Measurements from ENCODE around the gene ZEB2. TPM values are rescaled to one million over a fixed set of nuclear protein-coding genes. Genes with fewer than 3 reads are reported as not detected.

The ZEB2 gene
- total and polyA plus RNA-seq, 5 donors from 2014 or later: 0.23 to 18.1 (median 0.41) TPM; not detected in 1

- Mint-ChIP-seq H3K4me1 (peaks cover 0 to 6% (median 0%) of the 10 kb centered on the region in 4 donors), H3K9me3 (no peaks in the 10 kb centered on the region), H3K27ac (no peak overlapping the region), H3K4me3 (no peak overlapping the region), H3K27me3 (peaks cover 2% of the 10 kb centered on the region), H3K36me3 (no peaks in the 10 kb centered on the region)
- no peak overlapping the region for H3K4me3 ChIP-seq (ENCODE audit: low read depth, low read length)
- ATAC-seq (ENCODE audit: low read depth in 2 of 2) (no peak), DNase-seq (no peak)
- H3K4me1 ChIP-seq (ENCODE audit: control insufficient read depth, insufficient read depth, low read length, poor library complexity, severe bottlenecking): peaks cover 4% of the 10 kb centered on the region
- no peak overlapping the region for H3K27ac ChIP-seq (ENCODE audit: insufficient read depth, low read length, poor library complexity, severe bottlenecking)
- no peaks in the 10 kb centered on the region for H3K9me3 ChIP-seq (ENCODE audit: control insufficient read depth in 2 of 2, low read length in 2 of 2)
- H3K36me3 ChIP-seq (ENCODE audit: control insufficient read depth, insufficient read depth, low read length): no peaks in the 10 kb centered on the region
- H3K27me3 ChIP-seq (ENCODE audit: control insufficient read depth, insufficient read depth, low read length): no peaks in the 10 kb centered on the region
Observed at GRCh38 chr2:144475569-144476275, 44.2 kb downstream of the ZEB2 start.

- no peaks in the 10 kb centered on the region for H3K27me3 Mint-ChIP-seq
- ATAC-seq (ENCODE audit: low read depth in 2 of 2) (no peak), DNase-seq (no peak)
- Histone ChIP-seq H3K4me1 (ENCODE audit: control insufficient read depth, insufficient read depth, low read length, poor library complexity, severe bottlenecking) (peaks cover 4% of the 10 kb centered on the region), H3K36me3 (ENCODE audit: control insufficient read depth, insufficient read depth, low read length) (no peaks in the 10 kb centered on the region), H3K27me3 (ENCODE audit: control insufficient read depth, insufficient read depth, low read length) (no peaks in the 10 kb centered on the region), H3K4me3 (ENCODE audit: low read depth, low read length) (no peak overlapping the region), H3K27ac (ENCODE audit: insufficient read depth, low read length, poor library complexity, severe bottlenecking) (no peak overlapping the region), H3K9me3 (ENCODE audit: control insufficient read depth in 2 of 2, low read length in 2 of 2) (no peaks in the 10 kb centered on the region)
- no peaks in the 10 kb centered on the region for H3K36me3 Mint-ChIP-seq
- H3K4me1 Mint-ChIP-seq: peaks cover 0 to 6% (median 0%) of the 10 kb centered on the region in 4 donors
- H3K9me3 Mint-ChIP-seq: no peaks in the 10 kb centered on the region
- no peak overlapping the region for H3K4me3 Mint-ChIP-seq
- no peak overlapping the region for H3K27ac Mint-ChIP-seq
Observed at GRCh38 chr2:144475044-144475443, 44.9 kb downstream of the ZEB2 start.

GRCh38 chr2:144474017-144474416 is 45.9 kb downstream of the ZEB2 start:
- DNase-seq (no peak), ATAC-seq (ENCODE audit: low read depth in 2 of 2) (no peak)
- Mint-ChIP-seq H3K27ac (no peak overlapping the region), H3K9me3 (no peaks in the 10 kb centered on the region), H3K36me3 (no peaks in the 10 kb centered on the region), H3K4me3 (no peak overlapping the region), H3K27me3 (no peaks in the 10 kb centered on the region), H3K4me1 (peaks cover 0 to 6% (median 0%) of the 10 kb centered on the region in 4 donors)
- no peaks in the 10 kb centered on the region for H3K36me3 ChIP-seq (ENCODE audit: control insufficient read depth, insufficient read depth, low read length)
- H3K4me3 ChIP-seq (ENCODE audit: low read depth, low read length): no peak overlapping the region
- H3K4me1 ChIP-seq (ENCODE audit: control insufficient read depth, insufficient read depth, low read length, poor library complexity, severe bottlenecking): peaks cover 4% of the 10 kb centered on the region
- no peaks in the 10 kb centered on the region for H3K27me3 ChIP-seq (ENCODE audit: control insufficient read depth, insufficient read depth, low read length)
- no peak overlapping the region for H3K27ac ChIP-seq (ENCODE audit: insufficient read depth, low read length, poor library complexity, severe bottlenecking)
- no peaks in the 10 kb centered on the region for H3K9me3 ChIP-seq (ENCODE audit: control insufficient read depth in 2 of 2, low read length in 2 of 2)

- no peaks in the 10 kb centered on the region for H3K9me3 Mint-ChIP-seq
- H3K36me3 Mint-ChIP-seq: no peaks in the 10 kb centered on the region
- Histone ChIP-seq H3K27me3 (ENCODE audit: control insufficient read depth, insufficient read depth, low read length) (no peaks in the 10 kb centered on the region), H3K27ac (ENCODE audit: insufficient read depth, low read length, poor library complexity, severe bottlenecking) (no peak overlapping the region), H3K9me3 (ENCODE audit: control insufficient read depth in 2 of 2, low read length in 2 of 2) (no peaks in the 10 kb centered on the region), H3K4me1 (ENCODE audit: control insufficient read depth, insufficient read depth, low read length, poor library complexity, severe bottlenecking) (peaks cover 4% of the 10 kb centered on the region), H3K36me3 (ENCODE audit: control insufficient read depth, insufficient read depth, low read length) (no peaks in the 10 kb centered on the region), H3K4me3 (ENCODE audit: low read depth, low read length) (no peak overlapping the region)
- no peak overlapping the region for H3K4me3 Mint-ChIP-seq
- DNase-seq (no peak), ATAC-seq (ENCODE audit: low read depth in 2 of 2) (no peak)
- no peak overlapping the region for H3K27ac Mint-ChIP-seq
- H3K27me3 Mint-ChIP-seq: peaks cover 7% of the 10 kb centered on the region
- H3K4me1 Mint-ChIP-seq: peaks cover 0 to 6% (median 0%) of the 10 kb centered on the region in 4 donors
Observed at GRCh38 chr2:144472911-144473310, 47.0 kb downstream of the ZEB2 start.

GRCh38 chr2:144472046-144472412 is 47.9 kb downstream of the ZEB2 start:
- DNase-seq (no peak), ATAC-seq (ENCODE audit: low read depth in 2 of 2) (no peak)
- Mint-ChIP-seq H3K27ac (no peak overlapping the region), H3K4me1 (peaks cover 0 to 6% (median 0%) of the 10 kb centered on the region in 4 donors), H3K27me3 (peaks cover 10% of the 10 kb centered on the region), H3K36me3 (no peaks in the 10 kb centered on the region), H3K9me3 (no peaks in the 10 kb centered on the region), H3K4me3 (no peak overlapping the region)
- no peaks in the 10 kb centered on the region for H3K27me3 ChIP-seq (ENCODE audit: control insufficient read depth, insufficient read depth, low read length)
- H3K36me3 ChIP-seq (ENCODE audit: control insufficient read depth, insufficient read depth, low read length): no peaks in the 10 kb centered on the region
- no peak overlapping the region for H3K27ac ChIP-seq (ENCODE audit: insufficient read depth, low read length, poor library complexity, severe bottlenecking)
- H3K9me3 ChIP-seq (ENCODE audit: control insufficient read depth in 2 of 2, low read length in 2 of 2): no peaks in the 10 kb centered on the region
- H3K4me3 ChIP-seq (ENCODE audit: low read depth, low read length): no peak overlapping the region
- H3K4me1 ChIP-seq (ENCODE audit: control insufficient read depth, insufficient read depth, low read length, poor library complexity, severe bottlenecking): peaks cover 4% of the 10 kb centered on the region

GRCh38 chr2:144471305-144472045 is 48.4 kb downstream of the ZEB2 start:
- peaks cover 4% of the 10 kb centered on the region for H3K4me1 ChIP-seq (ENCODE audit: control insufficient read depth, insufficient read depth, low read length, poor library complexity, severe bottlenecking)

GRCh38 chr2:144470816-144471215 is 49.1 kb downstream of the ZEB2 start:
- Mint-ChIP-seq H3K9me3 (no peaks in the 10 kb centered on the region), H3K4me3 (peak overlapping the region in 1 of 4 donors; percentile 76), H3K36me3 (no peaks in the 10 kb centered on the region), H3K27ac (no peak overlapping the region), H3K4me1 (peaks cover 0 to 6% (median 0%) of the 10 kb centered on the region in 4 donors), H3K27me3 (peaks cover 10% of the 10 kb centered on the region)
- ATAC-seq (ENCODE audit: low read depth in 2 of 2): no peak
- DNase-seq: no peak
- Histone ChIP-seq H3K36me3 (ENCODE audit: control insufficient read depth, insufficient read depth, low read length) (no peaks in the 10 kb centered on the region), H3K4me1 (ENCODE audit: control insufficient read depth, insufficient read depth, low read length, poor library complexity, severe bottlenecking) (peaks cover 4% of the 10 kb centered on the region), H3K27ac (ENCODE audit: insufficient read depth, low read length, poor library complexity, severe bottlenecking) (no peak overlapping the region), H3K27me3 (ENCODE audit: control insufficient read depth, insufficient read depth, low read length) (no peaks in the 10 kb centered on the region), H3K9me3 (ENCODE audit: control insufficient read depth in 2 of 2, low read length in 2 of 2) (no peaks in the 10 kb centered on the region), H3K4me3 (ENCODE audit: low read depth, low read length) (no peak overlapping the region)

More at GRCh38 chr2:144471305-144472045, 48.4 kb downstream of the ZEB2 start:
- no peak overlapping the region for H3K27ac Mint-ChIP-seq
- Histone ChIP-seq H3K4me3 (ENCODE audit: low read depth, low read length) (no peak overlapping the region), H3K9me3 (ENCODE audit: control insufficient read depth in 2 of 2, low read length in 2 of 2) (no peaks in the 10 kb centered on the region), H3K27ac (ENCODE audit: insufficient read depth, low read length, poor library complexity, severe bottlenecking) (no peak overlapping the region), H3K27me3 (ENCODE audit: control insufficient read depth, insufficient read depth, low read length) (no peaks in the 10 kb centered on the region), H3K36me3 (ENCODE audit: control insufficient read depth, insufficient read depth, low read length) (no peaks in the 10 kb centered on the region)
- H3K36me3 Mint-ChIP-seq: no peaks in the 10 kb centered on the region
- peak overlapping the region in 1 of 4 donors; percentile 76 for H3K4me3 Mint-ChIP-seq
- H3K4me1 Mint-ChIP-seq: peaks cover 0 to 6% (median 0%) of the 10 kb centered on the region in 4 donors
- DNase-seq (no peak), ATAC-seq (ENCODE audit: low read depth in 2 of 2) (no peak)
- H3K9me3 Mint-ChIP-seq: no peaks in the 10 kb centered on the region
- peaks cover 10% of the 10 kb centered on the region for H3K27me3 Mint-ChIP-seq
